ENCODE data around the gene ZER1.

Gene ZER1
- 41.9 to 55.0 (median 42.9) reads per million in 3 donors for total RNA-seq

GRCh38 chr9:128771745-128772519 lies at the start of gene ZER1:
ZER1 (minus strand) TSS chr9:128771927; CDS start chr9:128755565, 16,362 bp downstream.
- H3K27ac ChIP-seq (ENCODE audit: insufficient read depth, low read length, poor library complexity, severe bottlenecking): peak within 1 kb of the TSS; percentile 89
- H3K4me3 ChIP-seq (ENCODE audit: insufficient read depth, low read depth, low read length, poor library complexity, severe bottlenecking): peak within 1 kb of the TSS; percentile 95
- no peaks in the 10 kb centered on the region for H3K9me3 ChIP-seq (ENCODE audit: control insufficient read depth, low read length)
- H3K4me1 ChIP-seq (ENCODE audit: control insufficient read depth, insufficient read depth, low read length, poor library complexity, severe bottlenecking): peaks cover 8% of the 10 kb centered on the region
- H3K36me3 ChIP-seq (ENCODE audit: control insufficient read depth, insufficient read depth, low read length): peaks cover 3% of the 10 kb centered on the region
- no peaks in the 10 kb centered on the region for H3K27me3 ChIP-seq (replicated peaks; ENCODE audit: control insufficient read depth, insufficient read depth, low read length, poor library complexity, severe bottlenecking)
- DNase-seq: peak; percentile 84 to 90 (median 85)

GRCh38 chr9:128820665-128821583 lies 49.2 kb upstream of the ZER1 start:
- no peaks in the 10 kb centered on the region for H3K9me3 ChIP-seq (ENCODE audit: control insufficient read depth, low read length)
- H3K4me1 ChIP-seq (ENCODE audit: control insufficient read depth, insufficient read depth, low read length, poor library complexity, severe bottlenecking): peaks cover 4% of the 10 kb centered on the region
- H3K36me3 ChIP-seq (ENCODE audit: control insufficient read depth, insufficient read depth, low read length): peaks cover 34% of the 10 kb centered on the region
- DNase-seq: no peak
- H3K27ac ChIP-seq (ENCODE audit: insufficient read depth, low read length, poor library complexity, severe bottlenecking): no peak overlapping the region
- H3K4me3 ChIP-seq (ENCODE audit: insufficient read depth, low read depth, low read length, poor library complexity, severe bottlenecking): no peak overlapping the region
- no peaks in the 10 kb centered on the region for H3K27me3 ChIP-seq (replicated peaks; ENCODE audit: control insufficient read depth, insufficient read depth, low read length, poor library complexity, severe bottlenecking)

- no peaks in the 10 kb centered on the region for H3K27me3 ChIP-seq (replicated peaks; ENCODE audit: control insufficient read depth, insufficient read depth, low read length, poor library complexity, severe bottlenecking)
- H3K36me3 ChIP-seq (ENCODE audit: control insufficient read depth, insufficient read depth, low read length): peaks cover 30% of the 10 kb centered on the region
- H3K4me1 ChIP-seq (ENCODE audit: control insufficient read depth, insufficient read depth, low read length, poor library complexity, severe bottlenecking): peaks cover 4% of the 10 kb centered on the region
- no peak overlapping the region for H3K4me3 ChIP-seq (ENCODE audit: insufficient read depth, low read depth, low read length, poor library complexity, severe bottlenecking)
- H3K9me3 ChIP-seq (ENCODE audit: control insufficient read depth, low read length): no peaks in the 10 kb centered on the region
- no peak for DNase-seq
- H3K27ac ChIP-seq (ENCODE audit: insufficient read depth, low read length, poor library complexity, severe bottlenecking): no peak overlapping the region
Observed at GRCh38 chr9:128819716-128820664, 48.3 kb upstream of the ZER1 start.

- Histone ChIP-seq H3K36me3 (ENCODE audit: control insufficient read depth, insufficient read depth, low read length) (peaks cover 21% of the 10 kb centered on the region), H3K4me3 (ENCODE audit: insufficient read depth, low read depth, low read length, poor library complexity, severe bottlenecking) (peak overlapping the region; percentile 62), H3K4me1 (ENCODE audit: control insufficient read depth, insufficient read depth, low read length, poor library complexity, severe bottlenecking) (peaks cover 4% of the 10 kb centered on the region), H3K27me3 (replicated peaks; ENCODE audit: control insufficient read depth, insufficient read depth, low read length, poor library complexity, severe bottlenecking) (no peaks in the 10 kb centered on the region), H3K27ac (ENCODE audit: insufficient read depth, low read length, poor library complexity, severe bottlenecking) (peak overlapping the region; percentile 63), H3K9me3 (ENCODE audit: control insufficient read depth, low read length) (no peaks in the 10 kb centered on the region)
- peak; percentile 2 to 24 (median 24) for DNase-seq
Observed at GRCh38 chr9:128818839-128819715, 47.4 kb upstream of the ZER1 start.

GRCh38 chr9:128818099-128818838 lies 46.5 kb upstream of the ZER1 start, which contains the start of gene ENDOG:
ENDOG (plus strand) TSS chr9:128818500; CDS start chr9:128818685, 185 bp downstream.
- H3K9me3 ChIP-seq (ENCODE audit: control insufficient read depth, low read length): no peaks in the 10 kb centered on the region
- H3K27me3 ChIP-seq (replicated peaks; ENCODE audit: control insufficient read depth, insufficient read depth, low read length, poor library complexity, severe bottlenecking): no peaks in the 10 kb centered on the region
- DNase-seq: peak; percentile 92 to 97 (median 94)

GRCh38 chr9:128810873-128811272 lies 39.1 kb upstream of the ZER1 start:
- no peak for DNase-seq

More at GRCh38 chr9:128818099-128818838, 46.5 kb upstream of the ZER1 start, which contains the start of gene ENDOG:
- Histone ChIP-seq H3K27ac (ENCODE audit: insufficient read depth, low read length, poor library complexity, severe bottlenecking) (peak within 1 kb of the TSS; percentile 63), H3K4me3 (ENCODE audit: insufficient read depth, low read depth, low read length, poor library complexity, severe bottlenecking) (peak within 1 kb of the TSS; percentile 62), H3K36me3 (ENCODE audit: control insufficient read depth, insufficient read depth, low read length) (peaks cover 13% of the 10 kb centered on the region), H3K4me1 (ENCODE audit: control insufficient read depth, insufficient read depth, low read length, poor library complexity, severe bottlenecking) (peaks cover 4% of the 10 kb centered on the region)

GRCh38 chr9:128809831-128810230 lies 38.1 kb upstream of the ZER1 start:
- Histone ChIP-seq H3K9me3 (ENCODE audit: control insufficient read depth, low read length) (no peaks in the 10 kb centered on the region), H3K4me3 (ENCODE audit: insufficient read depth, low read depth, low read length, poor library complexity, severe bottlenecking) (no peak overlapping the region), H3K27me3 (replicated peaks; ENCODE audit: control insufficient read depth, insufficient read depth, low read length, poor library complexity, severe bottlenecking) (no peaks in the 10 kb centered on the region), H3K27ac (ENCODE audit: insufficient read depth, low read length, poor library complexity, severe bottlenecking) (no peak overlapping the region), H3K4me1 (ENCODE audit: control insufficient read depth, insufficient read depth, low read length, poor library complexity, severe bottlenecking) (no peaks in the 10 kb centered on the region), H3K36me3 (ENCODE audit: control insufficient read depth, insufficient read depth, low read length) (peaks cover 27% of the 10 kb centered on the region)
- no peak for DNase-seq

More at GRCh38 chr9:128810873-128811272, 39.1 kb upstream of the ZER1 start:
- Histone ChIP-seq H3K4me1 (ENCODE audit: control insufficient read depth, insufficient read depth, low read length, poor library complexity, severe bottlenecking) (no peaks in the 10 kb centered on the region), H3K4me3 (ENCODE audit: insufficient read depth, low read depth, low read length, poor library complexity, severe bottlenecking) (no peak overlapping the region), H3K27ac (ENCODE audit: insufficient read depth, low read length, poor library complexity, severe bottlenecking) (no peak overlapping the region), H3K36me3 (ENCODE audit: control insufficient read depth, insufficient read depth, low read length) (peaks cover 18% of the 10 kb centered on the region), H3K27me3 (replicated peaks; ENCODE audit: control insufficient read depth, insufficient read depth, low read length, poor library complexity, severe bottlenecking) (no peaks in the 10 kb centered on the region), H3K9me3 (ENCODE audit: control insufficient read depth, low read length) (no peaks in the 10 kb centered on the region)

- no peak overlapping the region for H3K27ac ChIP-seq (ENCODE audit: insufficient read depth, low read length, poor library complexity, severe bottlenecking)
- no peak for DNase-seq
- no peaks in the 10 kb centered on the region for H3K4me1 ChIP-seq (ENCODE audit: control insufficient read depth, insufficient read depth, low read length, poor library complexity, severe bottlenecking)
- no peak overlapping the region for H3K4me3 ChIP-seq (ENCODE audit: insufficient read depth, low read depth, low read length, poor library complexity, severe bottlenecking)
- H3K27me3 ChIP-seq (replicated peaks; ENCODE audit: control insufficient read depth, insufficient read depth, low read length, poor library complexity, severe bottlenecking): no peaks in the 10 kb centered on the region
- H3K9me3 ChIP-seq (ENCODE audit: control insufficient read depth, low read length): no peaks in the 10 kb centered on the region
- peaks cover 30% of the 10 kb centered on the region for H3K36me3 ChIP-seq (ENCODE audit: control insufficient read depth, insufficient read depth, low read length)
Observed at GRCh38 chr9:128809036-128809599, 37.4 kb upstream of the ZER1 start.

Data from effector memory CD4-positive, alpha-beta T cell (primary cell).